HCT116 (cell line): ENCODE measurements around the gene MYO3B. TPM values are rescaled to one million over a fixed set of nuclear protein-coding genes. Genes with fewer than 3 reads are reported as not detected.

ENCODE experiments used
- ATAC-seq: fragments of 200-7000 bp; cut with Tn5 transposase; 2 replicates; pipeline ENCODE4 v1.9.1; 2020; ENCODE audit warnings: mild to moderate bottlenecking, moderate library complexity
- BruUV-seq: library from RNA; stranded (reverse); fragments of 400-500 nt; replicated peaks from 2 replicates; lab custom pipeline; 2021; lab: Mats Ljungman, UMichigan
- CTCF ChIA-PET: fragments of 300-600 bp; sonication (Branson Sonifier 250); formaldehyde crosslinking; loops from one replicate; lab custom pipeline; 2021; ENCODE audit warnings: antibody characterized with exemption; lab: Charles Lee
- POLR2A ChIA-PET: fragments of 300-600, 350-600 bp; sonication (Branson Sonifier 250); formaldehyde crosslinking; loops from one replicate; lab custom pipeline; 2021; ENCODE audit warnings: antibody characterized with exemption; lab: Charles Lee
- RAD21 ChIA-PET, 2 experiments: fragments of 300-600 bp; sonication (Branson Sonifier 250); formaldehyde crosslinking; loops; one replicate each; lab custom pipeline; 2023; ENCODE audit warnings: low total read pairs in 2 of 2; ENCODE audit not compliant: uncharacterized antibody in 2 of 2, unreplicated experiment in 2 of 2, low non-redundant PET in 1 of 2; lab: Charles Lee
- DNase-seq: peaks from one replicate; pipeline ENCODE4 v3.0.0-alpha.2; 2010; ENCODE audit warnings: low read depth, low spot score
- H2AFZ ChIP-seq: fragments of 200-600 bp; shearing (Covaris generic), sonication (generic); 2 replicates; pipeline ENCODE4 v1.6.1; 2017; ENCODE audit warnings: low read depth, mixed run types, mixed read lengths, antibody characterized with exemption, low read length; ENCODE audit not compliant: poor library complexity, severe bottlenecking
- H3K27ac ChIP-seq: 2 replicates; pipeline ENCODE4 v1.5.1; 2012; ENCODE audit warnings: low read depth, low read length
- H3K27me3 ChIP-seq: fragments of 200-600 bp; sonication (generic); 2 replicates; pipeline ENCODE4 v1.6.1; 2016; ENCODE audit warnings: mixed run types, low read length, mixed read lengths; ENCODE audit not compliant: insufficient read depth
- H3K36me3 ChIP-seq, 2 experiments: fragments of 200-500 bp in 1 of 2; fragments of 200-600 bp in 1 of 2; sonication (Bioruptor generic) in 1 of 2; sonication (generic) in 1 of 2; 2 replicates each; pipeline versions ENCODE4 v1.5.1 to v1.6.1; 2014 to 2016; ENCODE audit warnings: low read length in 2 of 2, inconsistent platforms in 1 of 2, mixed read lengths in 1 of 2, mixed run types in 1 of 2; ENCODE audit not compliant: insufficient read depth in 2 of 2, control insufficient read depth in 1 of 2
- H3K4me1 ChIP-seq, 2 experiments: fragments of 200-600 bp in 1 of 2; sonication (generic) in 1 of 2; 2 replicates each; pipeline versions ENCODE4 v1.5.1 to v1.6.1; 2012 to 2017; ENCODE audit warnings: low read length in 2 of 2, inconsistent platforms in 1 of 2, mild to moderate bottlenecking in 1 of 2, mixed read lengths in 1 of 2, mixed run types in 1 of 2, moderate library complexity in 1 of 2; ENCODE audit not compliant: insufficient read depth in 2 of 2, control insufficient read depth in 1 of 2
- H3K4me2 ChIP-seq: fragments of 200-600 bp; sonication (generic); 2 replicates; pipeline ENCODE4 v1.6.1; 2017; ENCODE audit warnings: mixed run types, low read length, mixed read lengths
- H3K4me3 ChIP-seq, 2 experiments: fragments of 200-600 bp in 1 of 2; sonication (generic) in 1 of 2; replicated peaks in 1 of 2; 2 replicates each; pipeline ENCODE4 v1.5.1; 2011 to 2016; ENCODE audit warnings: low read length in 2 of 2, control low read depth in 1 of 2, low read depth in 1 of 2, mild to moderate bottlenecking in 1 of 2, mixed read lengths in 1 of 2, mixed run types in 1 of 2
- H3K79me2 ChIP-seq: fragments of 200-600 bp; sonication (generic); 2 replicates; pipeline ENCODE4 v1.6.1; 2017; ENCODE audit warnings: mild to moderate bottlenecking, mixed run types, low read length, moderate library complexity, mixed read lengths; ENCODE audit not compliant: insufficient read depth
- H3K9ac ChIP-seq: fragments of 200-600 bp; sonication (generic); 2 replicates; pipeline ENCODE4 v1.6.1; 2016; ENCODE audit warnings: low read length, mixed read lengths
- H3K9me2 ChIP-seq: fragments of 200-600 bp; sonication (generic), shearing (Covaris generic); 2 replicates; pipeline ENCODE4 v1.6.1; 2017; ENCODE audit warnings: mixed run types, mild to moderate bottlenecking, moderate library complexity; ENCODE audit not compliant: insufficient read depth
- H3K9me3 ChIP-seq, 2 experiments: fragments of 200-500 bp in 1 of 2; fragments of 200-600 bp in 1 of 2; sonication (Bioruptor generic) in 1 of 2; sonication (generic) in 1 of 2; 2 replicates each; pipeline ENCODE4 v1.6.1; 2014 to 2017; ENCODE audit warnings: low read length in 2 of 2, mixed read lengths in 2 of 2, inconsistent platforms in 1 of 2, low read depth in 1 of 2, mild to moderate bottlenecking in 1 of 2, mixed run types in 1 of 2, moderate library complexity in 1 of 2; ENCODE audit not compliant: control insufficient read depth in 1 of 2, insufficient read depth in 1 of 2
- H4K20me1 ChIP-seq: fragments of 200-600 bp; sonication (generic), shearing (Covaris generic); 2 replicates; pipeline ENCODE4 v1.6.1; 2017; ENCODE audit warnings: mixed run types, mild to moderate bottlenecking, moderate library complexity; ENCODE audit not compliant: insufficient read depth
- CBX3 ChIP-seq: IDR thresholded peaks from 2 replicates; pipeline ENCODE4 v1.6.1; 2012; ENCODE audit warnings: low read depth
- CEBPB ChIP-seq: IDR thresholded peaks from 2 replicates; pipeline ENCODE4 v1.6.1; 2012; ENCODE audit warnings: low read depth
- ELF1 ChIP-seq: IDR thresholded peaks from 2 replicates; pipeline ENCODE4 v1.6.1; 2012; ENCODE audit warnings: low read depth, borderline replicate concordance
- EZH2phosphoT487 ChIP-seq: fragments of 200-600 bp; IDR thresholded peaks from 2 replicates; pipeline ENCODE4 v1.6.1; 2018; ENCODE audit warnings: antibody characterized with exemption, borderline replicate concordance
- FOSL1 ChIP-seq: IDR thresholded peaks from 2 replicates; pipeline ENCODE4 v1.6.1; 2012; ENCODE audit warnings: low read depth
- JUND ChIP-seq: IDR thresholded peaks from 2 replicates; pipeline ENCODE4 v1.6.1; 2012
- POLR2A ChIP-seq: IDR thresholded peaks from 2 replicates; pipeline ENCODE4 v1.7.0; 2011; ENCODE audit warnings: borderline replicate concordance; ENCODE audit not compliant: insufficient read depth, insufficient read length; ENCODE audit errors: extremely low read depth
- POLR2AphosphoS5 ChIP-seq: IDR thresholded peaks from 2 replicates; pipeline ENCODE4 v1.6.1; 2011; ENCODE audit warnings: mild to moderate bottlenecking, low read depth, low read length, moderate library complexity
- SIN3A ChIP-seq: IDR thresholded peaks from 2 replicates; pipeline ENCODE4 v1.6.1; 2012; ENCODE audit warnings: low read depth
- SP1 ChIP-seq: IDR thresholded peaks from 2 replicates; pipeline ENCODE4 v1.6.1; 2012; ENCODE audit warnings: low read depth
- ZFX ChIP-seq: fragments of 450-650 bp; IDR thresholded peaks from 2 replicates; pipeline ENCODE4 v1.6.1; 2017
- ZNF274 ChIP-seq: fragments of 200-500 bp; sonication (Bioruptor generic); IDR thresholded peaks from 2 replicates; pipeline ENCODE4 v1.6.1; 2014; ENCODE audit warnings: mild to moderate bottlenecking, low read depth, low read length, inconsistent platforms
- intact Hi-C: fragments of 100-400 bp; cut with micrococcal nuclease; formaldehyde crosslinking; loops from 2 replicates; pipeline ENCODE4 v1.10.0; 2022
- total RNA-seq: library from RNA; stranded (reverse); gene quantifications from one replicate; pipeline ENCODE4 v1.2.1, GENCODE V29; 2021; ENCODE audit not compliant: unreplicated experiment
- TF ChIP-seq, protein P1 (sequence below): IDR thresholded peaks from 2 replicates; pipeline ENCODE4 v1.6.1; 2012
- TF ChIP-seq, protein P2 (sequence below): IDR thresholded peaks from 2 replicates; pipeline ENCODE4 v1.6.1; 2012

The MYO3B gene
- total RNA-seq, 1 experiment from 2014 or later = not detected

DNA sequence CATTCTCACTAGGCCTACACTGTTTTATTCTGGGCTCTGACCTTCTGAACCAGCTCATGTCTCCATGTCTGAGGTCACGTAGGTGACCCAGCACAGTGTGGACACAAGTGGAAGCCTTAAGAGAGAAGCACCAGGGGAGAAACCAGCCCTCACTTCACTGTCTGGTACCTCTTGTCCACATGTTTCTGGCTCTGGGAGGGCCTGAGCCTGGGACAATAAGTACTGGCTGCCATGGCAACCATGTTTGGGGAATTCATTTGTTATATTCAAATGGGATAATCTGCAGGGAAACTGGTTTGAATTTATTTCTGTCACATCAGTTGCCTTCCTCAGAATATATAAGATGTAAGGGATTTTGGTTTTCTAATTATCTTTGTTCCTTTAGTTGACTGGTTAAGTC lies 23.3 kb downstream of the MYO3B start:
- ATAC-seq (no peak), DNase-seq (no peak)
- Histone ChIP-seq H3K4me2 (no peak overlapping the region), H3K9me2 (0 out of 2 replicates have a peak, but pooled peaks cover 3% of the 10 kb centered on the region), H4K20me1 (no peaks in the 10 kb centered on the region), H3K9ac (no peak overlapping the region), H3K4me3 (no peak overlapping the region), H3K36me3 (no peaks in the 10 kb centered on the region), H2AFZ (no peak overlapping the region), H3K4me1 (no peaks in the 10 kb centered on the region), H3K27ac (no peak overlapping the region), H3K27me3 (no peaks in the 10 kb centered on the region), H3K9me3 (no peaks in the 10 kb centered on the region), H3K79me2 (no peaks in the 10 kb centered on the region)
- ChIA-PET RAD21 (no interaction called here), POLR2A (no interaction called here), CTCF (interaction anchor here (0.6 kb wide), 1 partner anchor 127 kb away, joined by 3 read pairs; no protein-coding TSS in a partner anchor)
- TF ChIP-seq SIN3A = no peak
- no peak for TF ChIP-seq EZH2phosphoT487
- intact Hi-C loops = no loop called here
- BruUV-seq = no TSS peak

DNA sequence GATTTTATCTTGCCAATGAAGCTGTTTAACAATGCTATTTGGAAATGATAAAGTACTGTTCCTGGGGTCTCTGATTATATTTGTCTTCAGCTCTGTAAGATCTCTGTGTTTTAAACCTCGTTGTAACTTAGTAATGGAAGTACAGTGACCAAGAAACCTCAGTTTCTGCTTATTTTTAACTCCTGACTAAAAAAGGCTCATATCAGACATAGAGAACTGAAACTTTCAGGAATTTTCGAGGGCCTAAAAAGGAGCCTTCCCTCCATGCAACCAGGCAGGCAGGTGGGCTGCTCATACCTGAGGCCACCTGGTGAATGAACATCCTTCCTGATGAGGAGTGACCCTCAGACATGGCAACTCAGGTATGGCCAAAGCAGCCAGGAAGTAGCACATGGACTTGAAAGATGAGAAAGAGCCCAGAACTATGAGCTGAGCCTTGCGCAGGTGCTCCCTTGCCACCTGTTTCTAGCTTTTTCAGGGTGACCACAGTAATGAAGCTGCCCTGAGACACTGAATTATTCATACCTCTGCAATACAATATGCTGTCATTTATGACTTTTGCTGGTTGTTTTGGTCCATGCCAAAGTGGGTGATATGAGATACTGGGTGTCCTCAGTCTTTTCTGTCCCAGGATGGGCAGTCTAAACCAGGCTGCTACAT lies 23.9 kb downstream of the MYO3B start:
- intact Hi-C loops = no loop called here
- ChIA-PET RAD21 (no interaction called here), POLR2A (no interaction called here), CTCF (interaction anchor here (0.6 kb wide), 1 partner anchor 127 kb away, joined by 3 read pairs; no protein-coding TSS in a partner anchor)
- Histone ChIP-seq H3K27me3 (no peaks in the 10 kb centered on the region), H3K9ac (no peak overlapping the region), H3K9me3 (no peaks in the 10 kb centered on the region), H2AFZ (no peak overlapping the region), H3K27ac (no peak overlapping the region), H3K4me3 (no peak overlapping the region), H4K20me1 (no peaks in the 10 kb centered on the region), H3K36me3 (no peaks in the 10 kb centered on the region), H3K9me2 (0 out of 2 replicates have a peak, but pooled peaks cover 3% of the 10 kb centered on the region), H3K79me2 (no peaks in the 10 kb centered on the region), H3K4me2 (no peak overlapping the region), H3K4me1 (no peaks in the 10 kb centered on the region)
- BruUV-seq = no TSS peak
- DNase-seq (no peak), ATAC-seq (no peak)
- TF ChIP-seq, protein P1, sequence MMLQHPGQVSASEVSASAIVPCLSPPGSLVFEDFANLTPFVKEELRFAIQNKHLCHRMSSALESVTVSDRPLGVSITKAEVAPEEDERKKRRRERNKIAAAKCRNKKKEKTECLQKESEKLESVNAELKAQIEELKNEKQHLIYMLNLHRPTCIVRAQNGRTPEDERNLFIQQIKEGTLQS = no peak
- no peak for TF ChIP-seq ELF1
- TF ChIP-seq JUND = no peak
- TF ChIP-seq POLR2AphosphoS5 = no peak
- no peak for TF ChIP-seq ZNF274
- TF ChIP-seq CEBPB = no peak
- TF ChIP-seq SP1 = no peak
- TF ChIP-seq, protein P2, sequence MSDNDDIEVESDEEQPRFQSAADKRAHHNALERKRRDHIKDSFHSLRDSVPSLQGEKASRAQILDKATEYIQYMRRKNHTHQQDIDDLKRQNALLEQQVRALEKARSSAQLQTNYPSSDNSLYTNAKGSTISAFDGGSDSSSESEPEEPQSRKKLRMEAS = no peak
- no peak for TF ChIP-seq EZH2phosphoT487
- TF ChIP-seq POLR2A = no peak
- TF ChIP-seq CBX3 = no peak
- no peak for TF ChIP-seq ZFX
- no peak for TF ChIP-seq FOSL1
